ENCODE measurements around the gene NLRP8.
"Not testable (repeated sequence)": the region's sequence is repeated elsewhere in the genome, so short reads cannot be mapped to it uniquely, and the experiment has no call there.

Gene NLRP8

DNA sequence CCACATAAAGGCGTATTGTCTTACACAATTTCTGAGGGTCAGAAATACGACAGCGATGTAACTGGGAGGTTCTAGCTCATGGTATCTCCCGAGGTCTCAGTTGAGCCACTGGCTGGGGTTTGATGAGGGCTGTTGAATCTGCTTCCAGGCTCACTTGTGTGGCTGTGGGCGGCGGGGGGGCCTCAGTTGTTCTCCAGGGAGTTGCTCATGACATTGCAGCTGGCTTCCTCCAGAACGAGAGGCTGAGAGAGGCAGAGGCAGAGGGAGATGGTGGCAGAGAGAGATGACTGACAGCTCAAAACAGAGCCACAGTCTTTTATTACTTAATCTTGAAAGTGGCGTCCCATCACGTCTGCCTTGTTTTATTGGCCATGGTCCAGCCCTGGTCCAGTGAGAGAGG is 32.8 kb downstream of the NLRP8 start:
- no peak for DNase-seq (ENCODE audit: low spot score)
- TF ChIP-seq, protein P1, sequence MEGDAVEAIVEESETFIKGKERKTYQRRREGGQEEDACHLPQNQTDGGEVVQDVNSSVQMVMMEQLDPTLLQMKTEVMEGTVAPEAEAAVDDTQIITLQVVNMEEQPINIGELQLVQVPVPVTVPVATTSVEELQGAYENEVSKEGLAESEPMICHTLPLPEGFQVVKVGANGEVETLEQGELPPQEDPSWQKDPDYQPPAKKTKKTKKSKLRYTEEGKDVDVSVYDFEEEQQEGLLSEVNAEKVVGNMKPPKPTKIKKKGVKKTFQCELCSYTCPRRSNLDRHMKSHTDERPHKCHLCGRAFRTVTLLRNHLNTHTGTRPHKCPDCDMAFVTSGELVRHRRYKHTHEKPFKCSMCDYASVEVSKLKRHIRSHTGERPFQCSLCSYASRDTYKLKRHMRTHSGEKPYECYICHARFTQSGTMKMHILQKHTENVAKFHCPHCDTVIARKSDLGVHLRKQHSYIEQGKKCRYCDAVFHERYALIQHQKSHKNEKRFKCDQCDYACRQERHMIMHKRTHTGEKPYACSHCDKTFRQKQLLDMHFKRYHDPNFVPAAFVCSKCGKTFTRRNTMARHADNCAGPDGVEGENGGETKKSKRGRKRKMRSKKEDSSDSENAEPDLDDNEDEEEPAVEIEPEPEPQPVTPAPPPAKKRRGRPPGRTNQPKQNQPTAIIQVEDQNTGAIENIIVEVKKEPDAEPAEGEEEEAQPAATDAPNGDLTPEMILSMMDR (IDR thresholded peaks at IDR 0.05; ENCODE audit: extremely low read depth, missing control alignments) = no peak

DNA sequence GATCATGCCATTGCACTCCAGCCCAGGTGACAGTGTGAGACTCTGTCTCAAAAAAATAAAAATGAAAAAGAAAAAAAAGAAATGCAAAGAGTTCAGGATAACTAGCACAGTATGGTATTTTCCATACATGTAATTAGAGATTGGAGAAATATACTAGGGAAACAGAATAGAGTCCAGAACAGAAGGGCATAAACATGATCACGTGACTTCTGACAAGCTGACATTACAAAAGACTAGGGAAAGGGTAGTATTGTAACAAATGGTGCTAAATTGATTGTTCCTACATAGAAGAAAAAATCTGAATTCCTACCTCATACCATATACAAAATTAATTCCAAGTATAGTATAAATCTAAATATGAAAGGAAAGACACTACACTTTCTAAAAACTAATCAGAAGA is 37.6 kb downstream of the NLRP8 start:
- TF ChIP-seq, protein P1 (IDR thresholded peaks at IDR 0.05; ENCODE audit: extremely low read depth, missing control alignments) = no peak
- DNase-seq (ENCODE audit: low spot score) = no peak

DNA sequence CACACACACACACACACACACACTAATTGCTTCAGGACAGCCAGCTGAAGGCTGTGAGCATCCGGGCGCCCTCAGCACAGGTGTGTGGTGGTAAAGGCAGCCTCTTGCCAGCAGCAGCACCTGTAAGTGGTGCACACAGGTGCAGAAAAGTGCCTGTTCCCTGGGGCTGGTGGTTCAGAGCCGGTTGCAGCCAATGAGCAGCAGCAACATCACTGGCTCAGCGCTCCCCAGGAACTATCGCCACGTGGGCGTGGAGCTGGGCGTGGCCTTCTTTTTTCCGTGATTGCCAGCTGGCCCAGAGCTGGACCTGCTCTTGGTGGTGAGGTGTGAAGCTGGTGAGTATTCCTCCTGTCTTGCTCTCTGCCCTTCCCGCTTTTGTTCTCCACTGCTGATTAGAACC is 38.9 kb downstream of the NLRP8 start, which contains the start of gene NLRP5:
NLRP5 (plus strand) TSS at position 289 of the 400 bp plus-strand sequence.
- DNase-seq (ENCODE audit: low spot score) = no peak
- TF ChIP-seq, protein P1 (IDR thresholded peaks at IDR 0.05; ENCODE audit: extremely low read depth, missing control alignments) = no peak

DNA sequence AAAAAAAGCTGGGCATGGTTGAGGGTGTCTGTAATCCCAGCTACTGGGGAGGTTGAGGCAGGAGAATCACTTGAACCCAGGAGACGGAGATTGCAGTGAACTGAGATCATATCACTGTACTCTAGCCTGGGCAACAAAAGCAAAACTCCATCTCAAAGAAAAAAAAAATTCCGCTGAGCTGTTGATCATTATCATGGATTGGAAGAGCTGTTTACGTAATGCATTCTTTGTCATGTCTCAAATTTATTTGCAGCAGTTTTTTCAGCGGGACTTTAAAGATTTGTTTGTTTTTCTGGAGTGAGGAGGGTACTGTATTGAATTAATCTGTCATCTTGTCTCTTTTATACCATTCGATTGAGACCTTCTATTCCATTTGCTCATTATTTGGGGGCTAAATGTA is 43.2 kb downstream of the NLRP8 start:
- TF ChIP-seq, protein P1 (IDR thresholded peaks at IDR 0.05; ENCODE audit: extremely low read depth, missing control alignments) = no peak
- no peak for DNase-seq (ENCODE audit: low spot score)

DNA sequence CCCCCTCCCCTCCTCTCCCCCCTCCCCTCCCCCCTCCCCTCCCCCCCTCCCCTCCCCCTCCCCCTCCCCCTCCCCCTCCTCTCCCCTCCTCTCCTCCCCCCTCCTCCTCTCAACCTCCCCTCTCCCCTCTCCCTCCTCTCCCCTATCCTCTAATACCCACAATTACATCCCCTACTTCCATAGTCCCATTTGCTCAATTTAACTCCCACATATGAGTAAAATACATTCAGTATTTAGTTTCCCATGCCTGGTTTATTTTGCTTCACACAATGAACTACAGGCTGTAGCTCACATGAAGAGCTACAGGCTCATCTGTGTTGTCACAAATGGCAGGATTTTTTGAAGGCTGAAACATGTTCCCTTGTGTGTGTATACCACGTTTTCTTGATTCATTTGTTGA is 45.9 kb downstream of the NLRP8 start:
- no peak for DNase-seq (ENCODE audit: low spot score)
- TF ChIP-seq, protein P1 (IDR thresholded peaks at IDR 0.05; ENCODE audit: extremely low read depth, missing control alignments) = no peak

DNA sequence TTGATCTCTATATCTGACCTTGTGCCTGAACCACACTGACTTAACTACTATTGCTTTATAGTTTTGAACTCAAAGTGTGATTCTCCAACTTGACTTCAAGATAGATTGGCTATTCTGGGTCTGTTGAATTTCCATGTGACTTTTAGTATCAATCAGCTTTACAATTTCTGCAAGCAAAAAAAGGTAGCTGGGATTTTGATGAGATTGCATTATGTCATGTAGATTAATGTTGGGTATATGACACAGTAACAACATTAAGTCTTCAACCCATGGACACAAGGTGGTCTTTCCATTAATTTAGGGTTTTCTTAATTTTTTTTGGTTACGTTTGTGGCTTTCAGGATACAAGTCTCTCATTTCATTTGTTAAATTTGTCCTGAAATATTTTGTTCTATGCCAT is 67.1 kb downstream of the NLRP8 start:
- TF ChIP-seq, protein P1 (IDR thresholded peaks at IDR 0.05; ENCODE audit: extremely low read depth, missing control alignments) = no peak
- DNase-seq (ENCODE audit: low spot score) = no peak

DNA sequence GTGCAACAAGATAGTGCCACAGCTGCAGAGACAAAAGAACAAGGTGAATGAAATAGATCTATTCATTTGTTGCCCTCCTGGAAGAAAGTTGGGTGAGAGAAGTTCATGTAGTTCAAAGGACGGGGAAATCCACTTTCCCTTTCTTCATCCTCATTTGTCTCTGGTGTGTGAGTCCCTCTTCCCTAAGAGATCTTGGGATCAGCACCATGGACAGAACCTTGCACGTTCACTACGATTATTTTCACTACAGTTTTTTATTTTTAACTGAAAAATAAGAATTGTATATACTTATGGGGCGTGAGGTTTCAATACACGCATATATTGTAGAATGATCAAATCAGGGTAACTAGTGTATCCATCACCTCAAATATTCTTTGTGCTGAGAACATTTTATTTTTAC is 68.1 kb downstream of the NLRP8 start:
- TF ChIP-seq, protein P1 (IDR thresholded peaks at IDR 0.05; ENCODE audit: extremely low read depth, missing control alignments) = no peak

DNA sequence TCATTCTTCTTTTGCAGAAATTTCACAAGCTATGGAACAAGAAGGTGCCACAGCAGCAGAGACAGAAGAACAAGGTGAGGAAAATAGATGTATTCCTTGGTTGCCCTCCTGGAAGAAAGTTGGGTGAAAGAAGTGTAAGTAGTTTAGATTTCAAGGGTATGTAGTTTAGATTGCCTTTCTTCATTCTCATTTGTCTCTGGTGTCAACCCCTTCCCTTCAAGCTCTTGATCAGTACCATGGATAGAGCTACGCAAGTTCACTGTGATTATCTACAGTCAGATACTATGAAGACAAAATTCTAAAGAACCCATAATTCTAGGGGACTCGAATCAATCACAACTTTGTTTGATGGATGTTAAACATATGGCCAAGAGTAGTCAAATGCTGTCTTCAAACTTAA is 71.7 kb downstream of the NLRP8 start:
- not testable (repeated sequence) for DNase-seq (ENCODE audit: low spot score)

More for the DNA sequence above, 68.1 kb downstream of the NLRP8 start:
- no peak for DNase-seq (ENCODE audit: low spot score)

DNA sequence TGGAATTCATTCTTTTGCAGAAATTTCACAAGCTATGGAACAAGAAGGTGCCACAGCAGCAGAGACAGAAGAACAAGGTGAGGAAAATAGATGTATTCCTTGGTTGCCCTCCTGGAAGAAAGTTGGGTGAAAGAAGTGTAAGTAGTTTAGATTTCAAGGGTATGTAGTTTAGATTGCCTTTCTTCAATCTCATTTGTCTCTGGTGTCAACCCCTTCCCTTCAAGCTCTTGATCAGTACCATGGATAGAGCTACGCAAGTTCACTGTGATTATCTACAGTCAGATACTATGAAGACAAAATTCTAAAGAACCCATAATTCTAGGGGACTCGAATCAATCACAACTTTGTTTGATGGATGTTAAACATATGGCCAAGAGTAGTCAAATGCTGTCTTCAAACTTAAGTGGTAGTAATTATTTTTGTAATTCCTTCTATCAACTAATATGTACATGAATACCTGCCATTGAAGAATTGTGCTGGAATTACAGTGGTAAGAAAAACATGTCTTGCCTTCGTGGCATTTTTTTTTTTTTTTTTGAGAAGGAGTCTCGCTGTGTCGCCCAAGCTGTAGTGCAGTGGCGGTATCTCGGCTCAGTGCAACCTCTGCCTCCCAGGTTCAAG is 72.8 kb downstream of the NLRP8 start:
- DNase-seq (ENCODE audit: low spot score) = not testable (repeated sequence)
